ENCODE measurements around the gene EPAS1.

EPAS1 gene

GRCh38 chr2:46273919-46274318 is 23.3 kb upstream of the EPAS1 start:
- no peak for DNase-seq (ENCODE audit: low read depth)

GRCh38 chr2:46274586-46274985 is 22.6 kb upstream of the EPAS1 start:
- no peak for DNase-seq (ENCODE audit: low read depth)

DNA sequence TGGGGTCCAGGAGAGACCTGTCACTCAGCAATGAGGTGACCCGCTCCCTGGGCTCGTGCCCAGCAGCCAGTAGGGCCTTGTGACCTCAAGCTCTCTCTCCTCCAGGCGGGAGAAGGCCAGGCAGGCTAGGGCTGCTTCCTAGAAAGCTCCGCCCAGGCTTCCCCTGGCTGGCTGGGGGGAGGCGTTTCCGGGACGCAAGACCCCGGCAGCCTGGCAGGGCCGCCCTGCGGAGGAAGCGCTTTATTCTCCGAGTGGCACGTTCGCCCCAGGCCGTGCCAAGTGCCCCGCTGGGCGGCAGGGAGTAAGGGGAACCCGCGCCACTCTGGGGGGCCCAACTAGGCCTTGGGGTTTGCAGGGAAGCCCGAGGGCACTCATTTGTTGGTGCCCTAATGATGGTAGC is 21.2 kb upstream of the EPAS1 start:
- no peak for DNase-seq (ENCODE audit: low read depth)

- no peak for DNase-seq (ENCODE audit: low read depth)
Observed at GRCh38 chr2:46276642-46277041, 20.6 kb upstream of the EPAS1 start.

DNA sequence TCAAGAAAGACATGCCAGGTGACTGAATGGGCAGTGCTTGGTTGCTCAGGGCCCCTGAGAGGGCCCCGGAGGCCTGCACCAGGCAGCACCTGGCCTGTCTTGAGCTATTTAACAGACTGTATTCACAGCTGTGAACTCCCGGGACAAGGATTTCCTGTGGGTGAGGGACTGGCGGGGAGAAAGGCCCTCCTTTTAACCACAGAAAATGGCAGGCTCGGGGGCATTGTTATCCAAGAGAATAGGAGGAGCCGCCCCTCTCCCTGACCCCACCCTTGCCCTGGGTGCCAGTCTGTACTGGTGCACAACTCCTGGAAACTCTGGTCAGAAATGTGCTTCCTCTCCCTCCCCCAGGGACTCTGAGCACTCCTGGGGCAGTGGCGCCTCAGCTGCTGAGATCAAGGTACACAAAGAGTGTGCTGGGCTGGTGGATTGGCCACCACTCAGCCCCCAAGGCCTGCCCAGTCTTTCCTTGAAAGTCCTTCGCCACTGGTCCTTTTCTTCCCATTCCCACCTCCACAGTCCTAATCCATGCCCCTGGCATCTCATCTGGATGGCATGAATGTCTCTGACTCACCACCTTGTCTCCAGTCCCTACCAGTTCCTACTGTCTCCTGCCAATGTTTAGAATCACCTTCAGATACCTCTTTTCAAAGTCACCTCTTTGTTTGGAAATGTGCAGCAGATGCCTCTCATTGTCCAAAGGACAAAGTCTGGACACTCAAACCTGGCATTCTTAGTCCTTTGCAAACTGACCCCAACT is 19.6 kb upstream of the EPAS1 start:
- no peak for DNase-seq (ENCODE audit: low read depth)

DNA sequence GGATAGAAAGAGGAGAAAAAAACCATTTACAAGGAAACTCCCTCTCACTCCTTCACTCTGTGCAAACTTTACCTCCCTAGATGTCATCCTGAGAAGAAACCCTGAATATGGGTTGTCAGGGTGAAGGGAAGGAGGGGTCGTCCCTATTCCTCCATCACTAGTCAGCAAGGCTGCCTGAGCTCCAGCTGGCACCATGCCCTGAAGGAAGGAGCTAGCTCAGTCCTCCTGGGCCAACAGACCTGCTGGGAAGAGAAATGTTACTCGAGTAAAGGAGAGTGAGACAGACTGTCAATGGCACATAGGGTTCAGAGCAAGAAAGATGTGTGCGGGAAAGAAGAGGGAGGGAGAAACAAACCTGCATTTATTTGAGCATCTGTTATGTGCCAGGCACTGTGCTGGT is 18.3 kb upstream of the EPAS1 start:
- DNase-seq (ENCODE audit: low read depth) = no peak

- no peak for DNase-seq (ENCODE audit: low read depth)
Observed at GRCh38 chr2:46281939-46282338, 15.3 kb upstream of the EPAS1 start.

DNA sequence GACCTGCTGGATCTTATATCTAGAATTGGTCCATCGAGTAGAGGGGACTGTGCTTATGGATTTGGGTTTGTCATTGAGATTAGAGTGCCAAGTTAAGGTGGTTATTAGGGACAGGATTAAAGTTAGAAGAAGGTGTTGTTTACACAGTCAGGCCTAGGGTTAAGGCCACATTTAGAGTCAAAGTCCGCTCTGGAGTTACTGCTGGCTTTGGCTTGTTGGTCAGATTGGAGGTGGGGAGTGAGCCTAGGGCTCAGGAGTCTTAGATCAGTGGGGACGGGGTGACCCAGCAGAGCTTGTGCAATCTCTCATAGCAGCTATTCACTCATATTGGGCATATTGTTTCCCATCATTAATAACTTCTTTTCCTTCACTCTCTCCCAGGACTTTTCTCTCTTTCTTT is 13.5 kb upstream of the EPAS1 start:
- DNase-seq (ENCODE audit: low read depth) = no peak

DNA sequence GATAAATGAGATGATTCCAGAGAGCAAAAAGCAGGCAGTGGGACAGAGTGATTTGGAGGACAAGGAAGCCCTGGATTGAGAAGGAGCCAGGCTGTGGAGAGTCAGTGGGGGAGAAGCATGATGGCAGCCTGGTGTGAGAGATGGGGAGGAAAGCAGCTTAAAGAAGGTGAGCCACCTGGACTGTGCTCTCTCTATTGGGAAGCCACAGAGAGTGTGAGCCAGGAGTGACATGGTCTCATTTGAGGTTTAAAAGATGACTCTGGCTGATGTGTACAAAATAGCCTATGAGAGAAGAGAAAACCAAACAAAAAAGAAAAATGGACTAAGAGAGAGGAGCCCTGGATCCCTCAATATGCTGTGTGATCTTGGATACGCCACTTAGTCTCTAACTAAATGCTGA is 12.9 kb upstream of the EPAS1 start:
- no peak for DNase-seq (ENCODE audit: low read depth)

- DNase-seq (ENCODE audit: low read depth) = no peak
Observed at GRCh38 chr2:46284796-46285195, 12.4 kb upstream of the EPAS1 start.

GRCh38 chr2:46286715-46287114 is 10.5 kb upstream of the EPAS1 start:
- DNase-seq (ENCODE audit: low read depth) = no peak

- no peak for DNase-seq (ENCODE audit: low read depth)
Observed at GRCh38 chr2:46290078-46290477, 7.1 kb upstream of the EPAS1 start.

GRCh38 chr2:46293466-46293865 is 3.7 kb upstream of the EPAS1 start:
- no peak for DNase-seq (ENCODE audit: low read depth)

GRCh38 chr2:46294176-46294836 is 2.9 kb upstream of the EPAS1 start:
- no peak for DNase-seq (ENCODE audit: low read depth)

DNA sequence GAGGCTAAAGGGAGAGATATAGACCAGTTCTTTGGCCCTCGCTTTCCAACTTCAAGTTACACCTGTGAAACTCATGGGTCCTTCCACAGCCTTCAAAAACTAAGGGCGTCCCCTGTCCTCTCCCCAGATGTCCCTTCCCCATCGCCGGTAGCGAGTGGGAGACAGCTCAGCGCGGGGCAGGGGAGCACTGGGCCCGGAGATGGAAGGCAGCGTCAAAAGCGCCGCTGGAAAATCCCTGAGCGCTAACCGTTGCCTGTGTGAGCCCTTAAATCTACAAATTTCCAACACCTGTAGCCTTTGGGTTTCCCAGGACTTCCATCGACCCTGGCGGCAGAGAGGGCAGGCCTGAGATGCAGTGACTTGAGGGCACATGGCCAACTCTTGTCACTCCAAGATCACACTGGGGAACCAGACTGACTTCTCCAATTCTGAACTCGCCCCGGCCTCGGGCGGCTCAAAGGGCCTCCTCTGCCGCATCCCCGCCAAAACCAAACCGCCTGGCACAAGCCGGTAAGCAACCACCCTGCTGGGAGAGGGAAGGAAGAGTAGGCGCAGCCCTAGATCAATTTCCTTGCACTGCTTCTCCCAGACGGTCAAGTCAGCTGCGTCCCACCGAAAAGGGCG is 879 bp upstream of the EPAS1 start:
- no peak for DNase-seq (ENCODE audit: low read depth)

- no peak for DNase-seq (ENCODE audit: low read depth)
Observed at GRCh38 chr2:46297546-46298271, 502 bp downstream of the EPAS1 start.

DNA sequence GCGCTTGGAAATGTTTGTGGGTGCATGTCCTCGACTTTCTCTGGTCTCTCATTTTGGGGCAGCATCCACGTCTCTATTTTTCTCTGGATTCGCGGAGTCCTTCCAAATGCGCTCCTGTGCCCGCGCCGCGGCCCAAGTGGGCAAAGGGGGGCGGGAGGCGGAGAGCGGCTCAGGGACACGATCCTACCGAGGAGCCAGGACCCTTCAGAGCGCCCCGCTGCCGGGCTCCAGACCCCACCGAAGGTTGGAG is 990 bp downstream of the EPAS1 start:
- DNase-seq (ENCODE audit: low read depth) = no peak

DNA sequence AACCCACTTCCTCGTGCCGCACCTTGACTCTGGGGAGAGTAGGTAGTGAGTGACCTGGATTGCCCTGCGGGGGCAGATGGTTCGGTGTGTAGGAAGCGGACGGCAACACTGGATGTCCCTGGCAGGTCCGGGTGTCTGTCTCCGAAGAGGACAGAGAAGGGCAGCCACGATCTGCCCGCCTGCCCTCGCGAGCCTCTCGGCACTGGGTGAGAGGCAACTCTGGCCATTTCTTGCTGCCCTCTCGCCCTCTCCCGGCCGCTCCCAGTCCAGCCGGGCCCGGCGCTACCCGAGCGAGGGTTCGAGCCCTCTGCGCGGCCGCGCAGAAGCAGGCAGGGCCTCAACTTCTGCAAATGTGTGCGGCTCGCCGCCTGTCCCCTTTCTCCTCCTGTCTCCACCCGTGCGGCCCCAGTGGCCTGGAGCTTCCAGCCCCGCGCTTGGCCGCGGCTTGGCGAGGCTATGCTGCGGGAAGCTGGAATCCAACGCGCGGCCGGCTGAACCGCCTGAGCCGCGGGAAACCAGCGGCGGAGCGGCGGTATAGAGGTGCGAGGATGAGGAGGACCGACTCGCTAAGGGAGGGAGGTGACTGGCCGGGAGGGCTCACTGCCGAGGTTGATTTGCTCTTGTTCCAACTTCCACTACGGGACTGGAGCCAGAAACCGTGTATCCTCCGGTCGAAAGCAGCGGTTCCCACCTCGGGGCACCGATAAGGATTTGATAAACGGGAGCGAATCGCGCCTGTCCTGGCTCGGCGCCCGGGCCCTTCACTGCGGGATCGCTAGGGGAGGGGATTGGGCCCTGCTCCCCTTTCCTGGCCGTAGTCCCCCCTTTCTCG is 1.5 kb downstream of the EPAS1 start:
- no peak for DNase-seq (ENCODE audit: low read depth)

GRCh38 chr2:46299365-46300263 is 2.4 kb downstream of the EPAS1 start:
- DNase-seq (ENCODE audit: low read depth) = no peak

DNA sequence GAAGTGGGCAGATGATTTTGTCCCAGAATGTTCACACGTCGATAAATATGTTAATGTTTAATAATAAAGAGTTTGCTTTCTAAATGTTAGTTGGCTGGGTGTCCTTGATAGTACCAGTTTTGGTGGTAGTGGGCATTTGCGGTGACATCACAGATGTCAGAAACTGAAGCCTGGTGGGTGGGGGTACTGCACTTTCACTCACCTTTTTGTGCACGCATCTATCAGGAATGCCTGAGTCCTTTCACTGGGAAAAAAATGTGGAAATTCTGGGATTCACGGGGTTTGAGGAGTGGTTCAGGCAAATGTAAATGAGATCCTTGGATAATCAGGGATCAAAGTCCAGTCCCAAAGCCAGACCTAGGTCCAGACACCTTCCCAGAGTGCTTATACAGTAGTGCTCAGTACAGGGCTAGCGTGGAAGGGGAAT is 3.2 kb downstream of the EPAS1 start:
- DNase-seq (ENCODE audit: low read depth) = no peak
